ENCODE data around the gene BTBD7.
A peak's percentile ranks its signal among the peaks of the same experiment; 100 is the strongest.
"Not testable (repeated sequence)": the region's sequence is repeated elsewhere in the genome, so short reads cannot be mapped to it uniquely, and the experiment has no call there.

Gene BTBD7

DNA sequence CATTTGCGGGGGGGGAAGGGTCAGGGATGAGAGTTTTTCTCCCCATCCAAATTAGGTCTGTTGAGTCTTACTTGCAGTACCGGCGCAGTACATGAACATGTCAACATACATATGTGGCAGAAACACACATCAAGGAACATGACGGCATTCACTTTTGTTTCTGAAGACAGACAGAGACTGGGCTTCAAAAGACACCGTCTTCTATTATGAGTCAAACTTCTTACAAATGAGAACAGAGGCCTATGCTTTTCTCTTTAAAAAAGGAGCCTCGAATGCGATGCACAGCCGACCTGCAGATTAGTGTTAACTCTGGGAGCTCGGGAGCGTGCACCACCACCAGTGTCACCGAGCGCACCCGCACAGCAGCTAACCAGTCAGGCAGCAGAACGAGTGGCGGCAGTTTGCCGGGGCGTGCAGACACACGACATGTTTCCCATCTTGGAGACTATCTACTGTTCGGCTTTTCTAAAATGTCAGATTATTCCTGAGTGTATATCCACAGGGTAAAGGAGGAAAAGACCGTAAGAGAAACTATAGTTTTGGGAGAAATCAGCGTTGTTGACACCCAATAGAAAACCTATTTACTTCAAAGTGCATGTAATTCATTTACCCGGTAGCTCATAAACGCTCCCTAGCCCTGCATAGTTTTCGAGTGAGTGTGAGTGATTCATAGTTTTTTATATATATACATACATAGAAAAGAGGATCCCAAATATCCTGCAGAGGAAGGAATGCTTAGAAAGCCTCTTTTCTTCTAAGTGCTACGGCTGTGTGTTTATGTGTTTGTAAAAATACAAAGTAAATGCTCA is 92.8 kb downstream of the BTBD7 start:
- DNase-seq, result no peak

DNA sequence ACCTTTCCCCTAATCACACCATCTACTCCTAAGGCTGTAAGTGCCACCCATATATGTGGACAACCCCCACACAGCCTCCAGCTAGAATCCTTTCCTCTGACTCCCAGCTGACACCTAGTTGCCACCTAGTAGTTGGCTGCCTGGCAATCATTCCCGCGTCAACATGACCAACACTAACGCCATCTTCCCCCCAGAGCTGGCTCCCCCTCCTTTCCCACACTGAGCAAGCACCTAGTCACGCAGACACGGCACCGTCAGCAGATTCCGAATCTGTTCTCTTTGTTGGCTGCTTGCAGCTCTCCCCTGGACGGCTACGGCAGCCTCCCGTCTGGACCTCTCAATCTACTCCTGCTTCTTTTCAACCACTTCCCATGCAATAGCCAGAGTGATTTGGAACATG is 98.0 kb downstream of the BTBD7 start:
- DNase-seq, result no peak

DNA sequence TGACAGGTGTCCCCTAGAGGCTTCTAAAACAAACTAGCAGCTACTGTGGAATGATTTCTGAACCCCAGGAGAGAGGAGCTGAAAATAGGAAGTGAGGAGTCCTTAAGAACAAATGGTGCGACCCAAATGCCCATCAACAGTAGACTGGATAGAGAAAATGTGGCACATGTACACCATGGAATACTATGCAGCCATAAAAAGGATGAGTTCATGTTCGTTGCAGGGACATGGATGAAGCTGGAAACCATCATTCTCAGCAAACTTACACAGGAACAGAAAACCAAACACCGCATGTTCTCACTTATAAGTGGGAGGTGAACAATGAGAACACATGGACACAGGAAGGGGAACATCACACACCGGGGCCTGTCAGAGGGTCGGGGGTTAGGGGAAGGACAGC is 99.8 kb downstream of the BTBD7 start:
- DNase-seq, result not testable (repeated sequence)

DNA sequence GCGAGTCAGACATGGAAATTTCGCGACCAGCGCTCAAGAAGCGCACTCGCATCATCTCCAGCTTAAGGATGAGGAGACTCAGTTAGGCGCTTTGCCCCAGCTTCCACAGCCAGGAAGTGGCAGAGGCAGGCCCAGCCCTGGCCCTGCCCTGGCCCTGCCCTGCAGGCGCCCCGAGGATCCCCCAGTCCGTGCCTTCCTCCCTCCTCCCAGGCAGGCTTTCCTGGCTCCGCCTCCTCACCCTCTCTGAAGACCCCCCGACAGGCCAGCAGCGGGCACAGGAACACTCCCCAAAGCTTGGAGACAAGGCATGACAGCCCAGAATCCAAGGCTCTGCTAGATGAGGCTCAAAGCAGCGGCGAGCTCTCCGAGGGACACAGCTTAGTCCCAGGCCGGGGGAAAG is 100.7 kb downstream of the BTBD7 start:
- no peak for DNase-seq

DNA sequence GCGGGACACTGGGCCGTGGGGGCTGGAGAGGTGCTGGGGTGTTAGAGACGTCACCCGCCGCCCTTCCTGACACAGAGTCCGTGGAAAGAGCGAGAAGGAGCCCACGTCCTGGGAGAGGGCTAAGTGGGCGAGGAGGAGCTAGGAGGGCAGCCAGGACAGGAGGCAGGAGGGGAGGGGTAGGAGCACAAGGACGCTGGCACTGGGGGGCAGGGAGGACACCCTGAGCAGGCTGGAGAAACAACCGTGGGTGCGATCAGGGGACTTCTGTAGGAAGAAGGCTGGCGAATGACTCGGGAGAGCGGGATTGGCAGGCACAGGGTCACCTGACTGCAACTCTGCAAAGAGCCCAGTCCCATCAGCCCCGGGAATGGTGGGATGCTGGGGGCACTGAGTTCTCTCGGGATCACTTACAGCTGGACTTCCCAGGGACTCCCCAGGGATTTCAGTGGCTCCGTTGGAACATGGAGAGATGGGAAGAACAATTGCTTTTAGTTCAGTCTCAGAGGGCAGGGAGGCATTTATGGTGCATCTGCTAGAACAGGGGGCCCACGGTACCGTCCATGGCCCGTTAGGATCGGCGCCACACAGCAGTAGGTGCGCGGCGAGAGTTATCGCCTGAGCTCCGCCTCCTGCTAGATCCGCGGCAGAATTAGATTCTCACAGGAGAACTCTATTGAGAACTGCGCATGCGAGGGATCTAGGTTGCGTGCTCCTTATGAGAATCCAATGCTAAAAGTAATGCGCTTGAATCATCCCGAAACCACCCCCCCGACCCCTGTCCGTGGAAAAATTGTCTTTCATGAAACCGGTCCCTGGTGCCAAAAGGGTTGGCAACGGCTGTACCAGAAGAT is 101.5 kb downstream of the BTBD7 start:
- no peak for DNase-seq

DNA sequence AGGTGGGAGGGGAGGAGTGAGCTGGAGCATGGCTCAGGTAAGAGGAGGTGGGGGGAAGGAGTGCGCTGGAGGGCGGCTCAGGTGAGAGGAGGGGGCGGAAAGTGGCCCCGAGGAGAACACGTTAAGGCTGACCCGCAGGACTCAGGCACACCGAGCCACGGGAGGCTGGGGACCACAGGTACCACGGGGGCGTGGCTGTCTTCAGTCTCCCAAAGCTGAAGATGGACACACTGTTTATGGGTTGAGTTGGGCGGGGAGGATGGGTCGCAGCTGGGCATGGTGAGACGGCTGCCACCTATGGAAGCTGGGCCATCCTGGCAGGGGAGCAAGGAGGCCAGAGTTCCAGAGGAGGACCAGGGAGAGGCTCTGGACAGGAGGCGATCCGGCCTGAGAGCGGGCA is 102.3 kb downstream of the BTBD7 start:
- DNase-seq, result no peak

DNA sequence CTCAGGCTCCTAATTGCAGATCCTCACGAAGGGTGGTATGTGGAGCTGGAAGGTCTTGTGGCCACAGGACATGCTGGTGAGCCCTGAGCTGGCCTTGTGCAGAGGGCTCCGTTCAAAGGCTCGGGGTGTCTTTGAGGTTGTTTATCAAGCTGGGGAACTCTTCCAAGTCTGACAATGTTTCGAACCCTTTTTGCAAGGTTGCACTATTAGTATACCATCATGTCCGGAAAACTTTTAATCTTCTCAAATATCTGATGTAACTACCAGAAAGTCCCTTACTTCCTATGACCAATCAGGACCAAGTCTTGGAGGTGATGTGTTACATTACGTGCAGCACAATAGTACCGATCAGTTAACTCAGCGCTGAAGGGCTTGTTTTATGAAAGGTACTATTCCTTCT is 104.3 kb downstream of the BTBD7 start:
- DNase-seq, result no peak

DNA sequence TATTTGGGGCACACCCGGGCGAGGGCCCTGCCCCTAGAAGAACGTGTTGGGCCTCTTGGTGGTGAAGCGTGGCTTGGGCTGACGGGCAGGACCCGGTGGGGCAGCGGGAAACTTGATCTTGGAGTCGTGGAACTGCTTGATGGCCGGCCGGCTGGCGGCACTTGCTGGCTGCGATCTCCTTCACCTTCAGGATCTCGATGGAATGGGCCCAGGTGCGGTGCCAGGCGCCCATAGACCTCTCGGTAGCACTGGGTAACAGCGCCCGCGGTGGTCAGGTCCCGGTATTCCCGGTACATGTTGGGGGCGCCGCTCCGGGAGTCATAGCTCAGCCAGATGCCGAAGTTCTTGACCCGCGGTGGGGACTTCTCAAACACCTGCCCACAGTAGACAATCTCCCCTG is 109.3 kb downstream of the BTBD7 start:
- no peak for DNase-seq

DNA sequence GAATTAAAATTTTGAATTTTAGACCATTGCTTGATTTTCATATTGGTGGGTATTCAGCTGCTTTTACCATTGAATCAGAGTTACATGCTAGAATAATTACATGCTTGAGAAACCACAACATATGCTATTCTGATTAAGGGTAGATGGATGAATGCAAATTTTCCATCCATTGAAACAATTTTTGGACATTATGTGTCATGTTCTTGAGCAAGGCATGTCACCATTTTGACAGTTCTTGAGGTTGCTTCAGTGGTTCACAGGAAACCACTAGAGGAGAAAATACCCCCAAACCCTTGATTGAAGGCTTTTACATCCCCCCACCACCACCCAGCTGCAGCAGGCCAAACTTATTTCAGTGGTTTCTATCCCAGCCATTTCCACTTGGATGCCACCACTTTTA is 112.3 kb downstream of the BTBD7 start:
- no peak for DNase-seq

DNA sequence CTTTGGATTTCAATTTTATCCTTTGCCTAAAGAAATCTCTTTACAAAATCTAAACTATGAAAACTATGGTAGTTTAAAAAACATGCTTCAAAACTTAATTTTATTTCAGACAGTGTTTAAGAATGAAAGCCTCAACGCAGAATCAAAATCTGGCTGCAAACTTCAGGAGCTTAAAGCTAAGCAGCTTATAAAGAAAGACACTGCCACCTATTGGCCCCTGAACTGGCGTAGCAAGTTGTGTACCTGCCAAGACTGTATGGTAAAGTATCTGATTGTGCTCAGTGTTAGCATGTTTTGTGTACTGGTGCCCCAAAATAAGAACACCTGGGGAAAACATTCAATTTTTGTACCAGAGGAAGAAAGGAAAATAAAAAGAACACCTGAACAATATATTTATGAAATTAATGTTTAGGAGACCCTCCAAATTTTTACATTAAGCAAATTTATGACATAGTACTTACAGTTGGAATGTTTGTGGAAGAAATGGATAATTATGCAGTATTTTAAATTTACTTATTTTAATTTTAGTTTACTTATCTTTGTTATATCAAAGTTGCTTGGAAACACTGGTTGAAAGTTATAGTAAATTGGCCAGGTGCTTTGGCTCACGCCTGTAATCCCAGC is 113.6 kb downstream of the BTBD7 start:
- DNase-seq, result peak; percentile 33

DNA sequence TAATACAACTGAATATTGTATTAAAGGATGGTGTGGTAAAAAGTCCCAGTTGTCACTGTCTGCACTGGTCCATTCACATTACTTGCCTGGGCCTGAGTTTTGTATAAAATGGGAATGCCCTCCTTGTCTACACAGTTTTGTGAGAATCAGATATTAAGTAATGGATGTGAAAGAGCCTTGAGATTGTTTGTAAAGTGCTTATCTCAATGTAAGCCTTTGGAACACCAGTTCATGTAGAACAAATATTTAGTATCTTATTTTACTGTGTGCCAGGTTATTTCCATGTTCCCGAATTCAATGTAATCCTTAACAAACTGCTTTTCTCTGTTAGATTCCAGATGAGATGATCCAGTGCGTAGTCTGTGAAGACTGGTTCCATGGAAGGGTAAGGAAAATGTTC is 118.2 kb downstream of the BTBD7 start:
- DNase-seq, result no peak

DNA sequence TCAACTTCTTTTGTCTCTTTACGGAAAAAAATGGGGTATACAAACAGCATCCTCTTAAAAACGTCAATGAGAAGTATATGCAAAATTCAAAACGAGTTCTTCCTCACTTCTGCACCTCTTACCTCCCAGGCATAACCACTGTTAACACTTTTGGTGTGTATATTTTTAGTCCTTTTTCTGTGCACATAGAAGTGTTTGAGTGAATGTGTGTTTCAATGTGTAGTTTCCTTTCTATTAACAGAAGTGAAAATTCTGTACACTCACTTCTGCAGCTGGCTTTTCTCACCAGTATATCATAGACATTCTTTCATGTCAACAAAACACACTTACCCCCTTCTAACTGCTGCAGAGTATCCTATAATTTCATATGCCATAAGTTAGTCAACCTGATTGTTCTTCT is 120.4 kb downstream of the BTBD7 start:
- DNase-seq, result no peak

DNA sequence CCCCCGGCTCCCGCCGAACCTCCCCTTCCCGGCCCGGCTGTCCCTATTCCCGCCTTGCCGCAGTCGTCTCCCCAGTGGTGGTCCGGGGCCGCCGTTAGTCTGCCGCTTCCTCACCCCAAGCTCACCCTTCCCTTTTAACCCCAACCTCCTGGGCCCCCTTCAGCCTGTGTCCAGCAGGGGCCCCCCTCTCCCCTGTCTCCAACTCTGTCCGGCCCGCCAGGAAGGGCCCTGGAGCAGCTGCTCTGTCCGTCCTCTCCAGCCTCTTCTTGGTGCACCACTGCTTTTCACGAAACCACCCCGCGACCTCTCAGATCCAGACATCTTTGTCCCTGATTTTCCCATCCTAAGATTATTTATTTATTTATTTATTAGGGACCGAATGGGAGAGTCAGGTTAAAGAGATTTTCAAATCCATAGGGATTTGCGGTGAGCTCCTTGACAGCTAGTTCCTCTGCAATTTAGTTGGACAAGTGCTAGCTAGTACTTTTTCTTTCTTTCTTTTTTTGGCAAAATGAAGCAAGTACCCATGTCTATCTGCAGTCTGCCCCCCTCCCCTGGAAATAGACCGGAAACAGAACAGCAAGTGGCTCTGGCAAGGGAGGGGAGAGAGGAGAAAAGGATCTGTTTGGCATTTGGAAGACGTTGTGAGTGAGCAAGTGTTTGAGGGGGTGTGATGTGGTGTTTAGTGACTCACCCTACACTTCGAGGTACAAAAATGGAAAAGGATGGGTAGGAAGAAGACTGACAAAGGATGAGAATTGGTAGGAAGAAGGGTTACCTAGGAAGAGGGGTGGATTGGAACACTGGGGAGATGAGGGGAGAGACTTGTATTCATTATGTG is 125.1 kb downstream of the BTBD7 start:
- DNase-seq, result no peak

DNA sequence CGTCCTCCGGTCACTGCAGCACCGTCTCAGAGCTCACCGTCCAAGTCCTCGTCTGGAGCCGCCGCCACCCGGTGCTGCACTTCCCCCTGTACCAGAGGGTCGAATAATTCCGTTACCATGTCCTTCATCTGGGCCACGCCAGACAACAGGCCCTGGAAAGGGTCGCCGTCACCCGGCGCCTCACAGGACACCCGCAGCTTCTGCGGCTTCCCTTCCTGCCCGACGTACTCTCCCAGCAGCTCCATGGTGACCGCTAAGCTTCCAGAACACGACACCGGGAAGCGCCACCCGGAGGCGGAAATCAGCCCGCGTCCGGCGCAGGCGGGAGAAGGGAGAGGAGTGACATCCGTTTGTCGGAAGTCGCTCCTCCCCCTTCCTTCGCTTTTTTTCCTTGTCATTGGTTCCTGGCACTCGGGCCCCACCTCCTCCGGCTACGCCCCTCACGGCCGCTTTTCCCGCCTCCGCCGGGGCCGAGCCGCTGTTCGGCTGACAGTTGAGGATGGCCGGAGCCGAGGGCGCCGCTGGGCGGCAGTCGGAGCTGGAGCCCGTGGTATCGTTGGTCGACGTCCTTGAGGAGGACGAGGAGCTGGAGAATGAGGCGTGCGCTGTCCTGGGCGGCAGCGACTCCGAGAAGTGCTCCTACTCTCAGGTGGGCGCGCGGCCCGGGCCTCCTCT is 125.9 kb downstream of the BTBD7 start, which contains the start of the genes GON7 and UBR7:
Gene GON7 (minus strand): TSS at position 273 of the 675 bp plus-strand sequence. CDS start 28 bp downstream, at position 245.
Gene UBR7 (plus strand): TSS at position 464 of the 675 bp plus-strand sequence. CDS start 36 bp downstream, at position 500.
- peak; percentile 85 for DNase-seq

DNA sequence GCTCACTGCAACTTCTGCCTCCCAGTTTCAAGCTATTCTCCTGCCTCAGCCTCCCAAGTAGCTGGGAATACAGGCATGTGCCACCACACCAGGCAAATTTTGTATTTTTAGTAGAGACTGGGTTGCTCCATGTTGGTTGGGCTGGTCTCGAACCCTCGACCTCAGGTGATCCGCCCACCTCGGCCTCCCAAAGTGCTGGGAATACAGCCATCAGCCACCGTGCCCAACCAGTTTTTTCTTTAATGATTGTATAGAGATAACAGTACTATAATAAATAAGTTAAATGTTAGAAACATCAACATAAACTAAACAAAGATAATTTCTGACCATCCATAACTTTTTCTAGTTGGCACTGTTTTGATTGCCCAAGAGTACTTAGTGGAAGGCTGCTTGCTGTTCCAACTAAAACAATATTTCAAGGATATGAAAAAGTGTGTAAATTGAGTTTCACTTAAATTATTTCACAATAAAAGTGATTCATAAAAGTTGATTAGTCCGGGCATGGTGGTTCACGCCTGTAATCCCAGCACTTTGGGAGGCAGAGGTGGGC is 131.6 kb downstream of the BTBD7 start:
- DNase-seq, result no peak

DNA sequence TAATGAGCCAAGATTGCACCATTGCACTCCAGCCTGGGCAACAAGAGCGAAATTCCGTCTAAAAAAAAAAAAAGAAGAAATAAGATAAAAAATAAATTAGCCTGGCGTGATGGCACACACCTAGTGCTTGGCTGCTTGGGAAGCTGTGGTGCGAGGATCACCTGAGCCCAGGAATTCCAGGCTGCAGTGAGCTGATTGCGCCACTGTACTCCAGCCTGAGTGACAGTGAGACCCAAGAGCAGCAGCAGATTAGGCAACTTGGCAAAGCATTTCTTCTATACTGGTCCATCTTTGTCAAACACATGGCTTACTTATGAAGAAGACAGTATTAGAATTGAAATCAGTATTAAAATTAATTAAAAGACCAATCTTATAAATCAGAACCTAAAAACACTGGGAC is 132.3 kb downstream of the BTBD7 start:
- DNase-seq, result no peak

DNA sequence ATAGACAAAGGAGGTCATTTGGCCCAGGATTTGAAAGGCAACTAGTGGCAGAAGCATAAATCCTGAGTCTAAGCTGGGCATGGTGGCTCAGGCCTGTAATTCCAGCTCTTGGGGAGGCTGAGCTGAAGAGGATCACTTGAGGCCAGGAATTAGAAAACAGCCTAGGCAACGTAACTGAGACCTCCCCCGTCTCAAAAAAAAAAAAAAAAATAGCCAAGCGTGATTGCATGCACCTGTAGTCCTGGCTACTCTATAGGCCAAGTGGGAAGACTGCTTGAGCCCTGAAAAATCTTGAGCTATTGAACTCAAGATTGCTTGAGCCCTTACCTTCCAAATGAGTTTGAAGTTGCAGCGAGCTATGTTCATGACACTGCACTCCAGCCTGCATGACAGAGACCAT is 133.8 kb downstream of the BTBD7 start:
- DNase-seq, result no peak

DNA sequence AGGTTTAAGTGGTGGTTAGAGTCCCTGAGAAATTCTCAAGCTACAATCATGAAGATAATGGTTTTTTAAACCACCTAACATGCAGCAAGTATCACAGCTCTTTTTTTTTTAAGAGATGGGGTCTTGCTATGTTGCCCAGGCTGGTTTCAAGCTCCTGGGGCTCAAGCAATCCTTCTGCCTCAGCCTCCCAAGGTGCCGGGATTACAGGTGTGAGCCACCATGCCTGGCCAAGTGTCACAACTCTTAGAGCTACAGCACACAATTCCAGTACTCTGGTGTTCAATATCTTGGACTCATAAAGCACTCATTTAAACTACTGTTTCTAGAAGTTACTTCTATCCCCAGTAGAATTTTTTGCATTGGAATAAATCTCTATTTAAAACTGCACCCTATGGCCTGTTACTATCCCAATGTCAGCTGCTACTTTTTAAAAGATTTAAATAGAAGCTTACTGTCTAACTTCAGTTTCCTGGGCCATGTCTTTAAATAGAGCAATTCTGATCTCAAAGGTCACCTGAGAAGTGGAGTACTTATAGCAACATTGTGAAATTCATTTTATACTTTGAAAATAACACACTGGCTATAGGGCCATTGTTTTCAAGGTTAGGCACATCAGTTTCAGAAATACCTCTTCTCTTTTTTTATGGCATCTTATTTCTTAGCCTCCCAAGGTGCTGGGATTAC is 137.4 kb downstream of the BTBD7 start:
- DNase-seq, result no peak
